GM20000 (cell line): ENCODE data around the gene FCN2.

ENCODE experiments used
- DNase-seq: peaks from one replicate; pipeline ENCODE4 v3.0.0; 2012; ENCODE audit warnings: low spot score
- CTCF ChIP-seq: IDR thresholded peaks from 2 replicates; pipeline ENCODE4 v1.5.1; 2012; ENCODE audit warnings: mild to moderate bottlenecking, control low read depth; ENCODE audit errors: extremely low read depth, missing control alignments

Gene FCN2

GRCh38 chr9:134896834-134897583 is 16.4 kb downstream of the FCN2 start:
- no peak for DNase-seq
- TF ChIP-seq CTCF = no peak

- no peak for TF ChIP-seq CTCF
- no peak for DNase-seq
Measured at GRCh38 chr9:134897584-134898170, 17.1 kb downstream of the FCN2 start.

GRCh38 chr9:134898319-134898718 is 17.7 kb downstream of the FCN2 start:
- TF ChIP-seq CTCF = no peak
- DNase-seq = no peak

- DNase-seq = no peak
- TF ChIP-seq CTCF = no peak
Measured at GRCh38 chr9:134899168-134899567, 18.6 kb downstream of the FCN2 start.

- no peak for DNase-seq
- no peak for TF ChIP-seq CTCF
Measured at GRCh38 chr9:134899818-134900217, 19.2 kb downstream of the FCN2 start.

- no peak for DNase-seq
- no peak for TF ChIP-seq CTCF
Measured at GRCh38 chr9:134902936-134903335, 22.3 kb downstream of the FCN2 start.

- TF ChIP-seq CTCF = no peak
- no peak for DNase-seq
Measured at GRCh38 chr9:134908524-134909309, 28.1 kb downstream of the FCN2 start.
